SK-N-SH treated with all-trans-retinoic acid at 6 μM for 48 hours (cell line): ENCODE results near the gene GPC6.

ENCODE experiments used
- ATAC-seq: fragments of 200-7000 bp; cut with Tn5 transposase; 3 replicates; pipeline ENCODE4 v1.9.1; 2020; ENCODE audit warnings: mild to moderate bottlenecking, moderate library complexity
- ARNTL ChIP-seq: fragments of 450-650 bp; formaldehyde crosslinking; IDR thresholded peaks from 2 replicates; pipeline ENCODE4 v1.5.0; 2020; ENCODE audit warnings: low read depth, mild to moderate bottlenecking, moderate library complexity, borderline replicate concordance
- BACH2 ChIP-seq: fragments of 250-450 bp; sonication (Bioruptor Pico); IDR thresholded peaks from 2 replicates; pipeline ENCODE4 v1.9.0; 2021; ENCODE audit warnings: mild to moderate bottlenecking, borderline replicate concordance
- CSDC2 ChIP-seq: fragments of 250-450 bp; sonication (Bioruptor Pico); IDR thresholded peaks from 2 replicates; pipeline ENCODE4 v1.5.0; 2020; ENCODE audit warnings: mild to moderate bottlenecking, moderate library complexity
- ESRRG ChIP-seq: fragments of 250-450 bp; sonication (Bioruptor Pico); IDR thresholded peaks from 2 replicates; pipeline ENCODE4 v1.6.1; 2021; ENCODE audit warnings: mild to moderate bottlenecking
- GLIS3 ChIP-seq: fragments of 250-450 bp; sonication (Bioruptor Pico); IDR thresholded peaks from 2 replicates; pipeline ENCODE4 v1.5.0; 2020; ENCODE audit warnings: mild to moderate bottlenecking, moderate library complexity
- OSR1 ChIP-seq: fragments of 250-450 bp; sonication (Bioruptor Pico); IDR thresholded peaks from 2 replicates; pipeline ENCODE4 v1.8.0; 2022; ENCODE audit warnings: moderate library complexity, mild to moderate bottlenecking, inconsistent platforms
- PPARA ChIP-seq: fragments of 250-450 bp; sonication (Bioruptor Pico); IDR thresholded peaks from 2 replicates; pipeline ENCODE4 v1.5.0; 2020; ENCODE audit warnings: mild to moderate bottlenecking, borderline replicate concordance
- RARB ChIP-seq: fragments of 250-450 bp; sonication (Bioruptor Pico); IDR thresholded peaks from 2 replicates; pipeline ENCODE4 v1.8.0; 2021; ENCODE audit warnings: mild to moderate bottlenecking, moderate library complexity
- SNAI2 ChIP-seq: fragments of 250-450 bp; sonication (Bioruptor Pico); IDR thresholded peaks from 2 replicates; pipeline ENCODE4 v1.5.0; 2020; ENCODE audit warnings: mild to moderate bottlenecking, moderate library complexity
- TCF4 ChIP-seq: fragments of 250-450 bp; sonication (Bioruptor Pico); IDR thresholded peaks from 2 replicates; pipeline ENCODE4 v1.8.0; 2021; ENCODE audit warnings: mild to moderate bottlenecking, moderate library complexity, borderline replicate concordance
- TOX ChIP-seq: fragments of 250-450 bp; sonication (Bioruptor Pico); IDR thresholded peaks from 2 replicates; pipeline ENCODE4 v1.8.0; 2021; ENCODE audit warnings: mild to moderate bottlenecking, moderate library complexity, borderline replicate concordance
- ZC3H10 ChIP-seq: fragments of 250-450 bp; sonication (Bioruptor Pico); IDR thresholded peaks from 2 replicates; pipeline ENCODE4 v1.5.1; 2021; ENCODE audit warnings: mild to moderate bottlenecking, moderate library complexity
- ZFP3 ChIP-seq: fragments of 250-450 bp; sonication (Bioruptor Pico); IDR thresholded peaks from 2 replicates; pipeline ENCODE4 v1.5.0; 2020; ENCODE audit warnings: mild to moderate bottlenecking, moderate library complexity
- ZFP30 ChIP-seq: fragments of 450-650 bp; formaldehyde crosslinking; IDR thresholded peaks from 2 replicates; pipeline ENCODE4 v1.5.0; 2022; ENCODE audit warnings: mild to moderate bottlenecking, moderate library complexity
- ZNF565 ChIP-seq: fragments of 450-650 bp; formaldehyde crosslinking; conservative IDR thresholded peaks from 2 replicates; pipeline ENCODE4 v1.5.0; 2020; ENCODE audit warnings: low read depth, mild to moderate bottlenecking, moderate library complexity
- ZNF70 ChIP-seq: fragments of 450-650 bp; formaldehyde crosslinking; IDR thresholded peaks from 2 replicates; pipeline ENCODE4 v1.5.0; 2020; ENCODE audit warnings: mild to moderate bottlenecking, moderate library complexity
- ZNF8 ChIP-seq: fragments of 450-650 bp; formaldehyde crosslinking; IDR thresholded peaks from 2 replicates; pipeline ENCODE4 v1.5.0; 2020; ENCODE audit warnings: mild to moderate bottlenecking, moderate library complexity
- TF ChIP-seq, protein P1 (sequence below): fragments of 250-450 bp; sonication (Bioruptor Pico); IDR thresholded peaks from 2 replicates; pipeline ENCODE4 v1.8.0; 2020; ENCODE audit warnings: mild to moderate bottlenecking, moderate library complexity, borderline replicate concordance
- TF ChIP-seq, protein P2 (sequence below): fragments of 250-450 bp; sonication (Bioruptor Pico); IDR thresholded peaks from 2 replicates; pipeline ENCODE4 v1.8.0; 2021; ENCODE audit warnings: low read depth, mild to moderate bottlenecking, moderate library complexity, borderline replicate concordance
- TF ChIP-seq, protein P3 (sequence below): fragments of 250-450 bp; sonication (Bioruptor Pico); IDR thresholded peaks from 2 replicates; pipeline ENCODE4 v1.5.1; 2021; ENCODE audit warnings: mild to moderate bottlenecking, moderate library complexity
- TF ChIP-seq, protein P4 (sequence below): fragments of 250-450 bp; sonication (Bioruptor Pico); IDR thresholded peaks from 2 replicates; pipeline ENCODE4 v1.5.1; 2020; ENCODE audit warnings: low read depth, mild to moderate bottlenecking, moderate library complexity
- TF ChIP-seq, protein P5 (sequence below): fragments of 250-450 bp; sonication (Bioruptor Pico); IDR thresholded peaks from 2 replicates; pipeline ENCODE4 v1.5.0; 2020; ENCODE audit warnings: mild to moderate bottlenecking, moderate library complexity

Gene GPC6

DNA sequence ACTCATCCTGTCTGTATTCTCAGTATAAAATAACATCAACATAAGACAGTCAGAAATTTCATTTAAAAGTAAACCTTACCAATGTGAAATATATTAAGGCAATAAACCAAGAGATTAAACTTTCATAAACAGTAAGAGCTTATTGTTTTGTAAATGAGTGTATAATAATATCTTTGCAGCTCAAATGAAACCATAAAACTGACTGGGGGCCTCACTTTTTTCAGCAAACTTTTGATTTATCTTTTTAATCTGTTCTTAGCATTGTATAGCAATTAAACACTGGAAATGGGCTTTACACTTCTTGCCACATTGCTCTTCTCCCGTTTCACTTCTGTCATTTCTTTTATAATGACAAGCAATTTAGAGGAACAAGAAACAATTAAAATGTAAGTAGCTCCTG lies 580.3 kb downstream of the GPC6 start:
- TF ChIP-seq, protein P1, sequence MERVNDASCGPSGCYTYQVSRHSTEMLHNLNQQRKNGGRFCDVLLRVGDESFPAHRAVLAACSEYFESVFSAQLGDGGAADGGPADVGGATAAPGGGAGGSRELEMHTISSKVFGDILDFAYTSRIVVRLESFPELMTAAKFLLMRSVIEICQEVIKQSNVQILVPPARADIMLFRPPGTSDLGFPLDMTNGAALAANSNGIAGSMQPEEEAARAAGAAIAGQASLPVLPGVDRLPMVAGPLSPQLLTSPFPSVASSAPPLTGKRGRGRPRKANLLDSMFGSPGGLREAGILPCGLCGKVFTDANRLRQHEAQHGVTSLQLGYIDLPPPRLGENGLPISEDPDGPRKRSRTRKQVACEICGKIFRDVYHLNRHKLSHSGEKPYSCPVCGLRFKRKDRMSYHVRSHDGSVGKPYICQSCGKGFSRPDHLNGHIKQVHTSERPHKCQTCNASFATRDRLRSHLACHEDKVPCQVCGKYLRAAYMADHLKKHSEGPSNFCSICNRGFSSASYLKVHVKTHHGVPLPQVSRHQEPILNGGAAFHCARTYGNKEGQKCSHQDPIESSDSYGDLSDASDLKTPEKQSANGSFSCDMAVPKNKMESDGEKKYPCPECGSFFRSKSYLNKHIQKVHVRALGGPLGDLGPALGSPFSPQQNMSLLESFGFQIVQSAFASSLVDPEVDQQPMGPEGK (CRISPR knock-in tag) = no peak
- TF ChIP-seq SNAI2 (CRISPR knock-in tag) = no peak
- TF ChIP-seq, protein P2, sequence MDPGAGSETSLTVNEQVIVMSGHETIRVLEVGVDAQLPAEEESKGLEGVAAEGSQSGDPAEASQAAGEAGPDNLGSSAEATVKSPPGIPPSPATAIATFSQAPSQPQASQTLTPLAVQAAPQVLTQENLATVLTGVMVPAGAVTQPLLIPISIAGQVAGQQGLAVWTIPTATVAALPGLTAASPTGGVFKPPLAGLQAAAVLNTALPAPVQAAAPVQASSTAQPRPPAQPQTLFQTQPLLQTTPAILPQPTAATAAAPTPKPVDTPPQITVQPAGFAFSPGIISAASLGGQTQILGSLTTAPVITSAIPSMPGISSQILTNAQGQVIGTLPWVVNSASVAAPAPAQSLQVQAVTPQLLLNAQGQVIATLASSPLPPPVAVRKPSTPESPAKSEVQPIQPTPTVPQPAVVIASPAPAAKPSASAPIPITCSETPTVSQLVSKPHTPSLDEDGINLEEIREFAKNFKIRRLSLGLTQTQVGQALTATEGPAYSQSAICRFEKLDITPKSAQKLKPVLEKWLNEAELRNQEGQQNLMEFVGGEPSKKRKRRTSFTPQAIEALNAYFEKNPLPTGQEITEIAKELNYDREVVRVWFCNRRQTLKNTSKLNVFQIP (CRISPR knock-in tag) = no peak
- no peak for TF ChIP-seq ZC3H10 (CRISPR knock-in tag)
- no peak for TF ChIP-seq ARNTL (CRISPR knock-in tag)
- no peak for TF ChIP-seq ZNF70
- TF ChIP-seq, protein P3, sequence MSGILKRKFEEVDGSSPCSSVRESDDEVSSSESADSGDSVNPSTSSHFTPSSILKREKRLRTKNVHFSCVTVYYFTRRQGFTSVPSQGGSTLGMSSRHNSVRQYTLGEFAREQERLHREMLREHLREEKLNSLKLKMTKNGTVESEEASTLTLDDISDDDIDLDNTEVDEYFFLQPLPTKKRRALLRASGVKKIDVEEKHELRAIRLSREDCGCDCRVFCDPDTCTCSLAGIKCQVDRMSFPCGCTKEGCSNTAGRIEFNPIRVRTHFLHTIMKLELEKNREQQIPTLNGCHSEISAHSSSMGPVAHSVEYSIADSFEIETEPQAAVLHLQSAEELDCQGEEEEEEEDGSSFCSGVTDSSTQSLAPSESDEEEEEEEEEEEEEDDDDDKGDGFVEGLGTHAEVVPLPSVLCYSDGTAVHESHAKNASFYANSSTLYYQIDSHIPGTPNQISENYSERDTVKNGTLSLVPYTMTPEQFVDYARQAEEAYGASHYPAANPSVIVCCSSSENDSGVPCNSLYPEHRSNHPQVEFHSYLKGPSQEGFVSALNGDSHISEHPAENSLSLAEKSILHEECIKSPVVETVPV (CRISPR knock-in tag) = no peak
- no peak for TF ChIP-seq GLIS3 (CRISPR knock-in tag)
- no peak for TF ChIP-seq ESRRG (CRISPR knock-in tag)
- no peak for TF ChIP-seq BACH2 (CRISPR knock-in tag)
- TF ChIP-seq ZFP30 (CRISPR knock-in tag) = no peak
- no peak for TF ChIP-seq ZNF565 (CRISPR knock-in tag)
- TF ChIP-seq OSR1 (CRISPR knock-in tag) = no peak
- TF ChIP-seq, protein P4, sequence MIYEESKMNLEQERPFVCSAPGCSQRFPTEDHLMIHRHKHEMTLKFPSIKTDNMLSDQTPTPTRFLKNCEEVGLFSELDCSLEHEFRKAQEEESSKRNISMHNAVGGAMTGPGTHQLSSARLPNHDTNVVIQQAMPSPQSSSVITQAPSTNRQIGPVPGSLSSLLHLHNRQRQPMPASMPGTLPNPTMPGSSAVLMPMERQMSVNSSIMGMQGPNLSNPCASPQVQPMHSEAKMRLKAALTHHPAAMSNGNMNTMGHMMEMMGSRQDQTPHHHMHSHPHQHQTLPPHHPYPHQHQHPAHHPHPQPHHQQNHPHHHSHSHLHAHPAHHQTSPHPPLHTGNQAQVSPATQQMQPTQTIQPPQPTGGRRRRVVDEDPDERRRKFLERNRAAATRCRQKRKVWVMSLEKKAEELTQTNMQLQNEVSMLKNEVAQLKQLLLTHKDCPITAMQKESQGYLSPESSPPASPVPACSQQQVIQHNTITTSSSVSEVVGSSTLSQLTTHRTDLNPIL = no peak
- TF ChIP-seq ZNF8 (CRISPR knock-in tag) = no peak
- TF ChIP-seq CSDC2 (CRISPR knock-in tag) = no peak
- TF ChIP-seq, protein P5, sequence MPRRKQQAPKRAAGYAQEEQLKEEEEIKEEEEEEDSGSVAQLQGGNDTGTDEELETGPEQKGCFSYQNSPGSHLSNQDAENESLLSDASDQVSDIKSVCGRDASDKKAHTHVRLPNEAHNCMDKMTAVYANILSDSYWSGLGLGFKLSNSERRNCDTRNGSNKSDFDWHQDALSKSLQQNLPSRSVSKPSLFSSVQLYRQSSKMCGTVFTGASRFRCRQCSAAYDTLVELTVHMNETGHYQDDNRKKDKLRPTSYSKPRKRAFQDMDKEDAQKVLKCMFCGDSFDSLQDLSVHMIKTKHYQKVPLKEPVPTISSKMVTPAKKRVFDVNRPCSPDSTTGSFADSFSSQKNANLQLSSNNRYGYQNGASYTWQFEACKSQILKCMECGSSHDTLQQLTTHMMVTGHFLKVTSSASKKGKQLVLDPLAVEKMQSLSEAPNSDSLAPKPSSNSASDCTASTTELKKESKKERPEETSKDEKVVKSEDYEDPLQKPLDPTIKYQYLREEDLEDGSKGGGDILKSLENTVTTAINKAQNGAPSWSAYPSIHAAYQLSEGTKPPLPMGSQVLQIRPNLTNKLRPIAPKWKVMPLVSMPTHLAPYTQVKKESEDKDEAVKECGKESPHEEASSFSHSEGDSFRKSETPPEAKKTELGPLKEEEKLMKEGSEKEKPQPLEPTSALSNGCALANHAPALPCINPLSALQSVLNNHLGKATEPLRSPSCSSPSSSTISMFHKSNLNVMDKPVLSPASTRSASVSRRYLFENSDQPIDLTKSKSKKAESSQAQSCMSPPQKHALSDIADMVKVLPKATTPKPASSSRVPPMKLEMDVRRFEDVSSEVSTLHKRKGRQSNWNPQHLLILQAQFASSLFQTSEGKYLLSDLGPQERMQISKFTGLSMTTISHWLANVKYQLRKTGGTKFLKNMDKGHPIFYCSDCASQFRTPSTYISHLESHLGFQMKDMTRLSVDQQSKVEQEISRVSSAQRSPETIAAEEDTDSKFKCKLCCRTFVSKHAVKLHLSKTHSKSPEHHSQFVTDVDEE = no peak
- no peak for TF ChIP-seq RARB
- TF ChIP-seq TOX (CRISPR knock-in tag) = no peak
- TF ChIP-seq, all 23 proteins: peak for 0
- no peak for ATAC-seq

DNA sequence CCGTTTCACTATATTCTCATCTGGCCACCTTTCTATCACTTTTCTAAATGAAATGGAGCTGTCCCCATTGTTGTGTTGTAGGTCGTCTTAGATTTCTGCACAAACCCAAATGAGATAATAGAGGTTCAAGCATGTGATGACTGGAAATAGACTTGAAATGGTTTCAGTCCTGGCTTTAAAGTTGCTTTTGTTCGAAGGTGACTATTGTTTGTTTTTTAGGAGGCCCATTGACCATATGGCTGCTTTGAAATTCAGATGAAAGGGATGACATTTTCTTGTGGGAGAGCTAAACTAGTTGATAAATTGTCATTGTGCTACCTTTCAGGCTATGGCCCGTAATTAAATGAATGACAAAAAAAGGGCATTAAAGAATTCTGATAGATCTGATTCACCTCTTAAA lies 583.7 kb downstream of the GPC6 start:
- TF ChIP-seq PPARA (CRISPR knock-in tag) (no peak), RARB (no peak), ZNF565 (CRISPR knock-in tag) (no peak), BACH2 (CRISPR knock-in tag) (no peak), ESRRG (CRISPR knock-in tag) (no peak), ZC3H10 (CRISPR knock-in tag) (no peak), ARNTL (CRISPR knock-in tag) (no peak), ZFP3 (no peak), CSDC2 (CRISPR knock-in tag) (no peak), ZNF70 (no peak), TCF4 (CRISPR knock-in tag) (no peak), ZFP30 (CRISPR knock-in tag) (no peak)
- TF ChIP-seq, protein P4 = no peak
- TF ChIP-seq, protein P2 (CRISPR knock-in tag) = no peak
- TF ChIP-seq, protein P1 (CRISPR knock-in tag) = no peak
- TF ChIP-seq, protein P3 (CRISPR knock-in tag) = no peak
- no peak for ATAC-seq
